H9 (cell line): ENCODE measurements around the gene ANAPC1. TPM values are rescaled to one million over a fixed set of nuclear protein-coding genes. Genes with fewer than 3 reads are reported as not detected.

ENCODE experiments used
- DNase-seq: peaks from one replicate; pipeline ENCODE4 v3.0.0-alpha.2; 2017
- H2AFZ ChIP-seq: one replicate; pipeline ENCODE4 v1.6.1; 2013; ENCODE audit warnings: mild to moderate bottlenecking, low read length, control low read depth, moderate library complexity
- H2AK5ac ChIP-seq: 2 replicates; pipeline ENCODE4 v1.6.1; 2013; ENCODE audit warnings: low read length, control low read depth, mixed read lengths; ENCODE audit not compliant: insufficient read length
- H2BK120ac ChIP-seq: one replicate; pipeline ENCODE4 v1.6.1; 2013; ENCODE audit warnings: low read depth, mild to moderate bottlenecking, low read length, control low read depth, inconsistent platforms; ENCODE audit not compliant: poor library complexity, severe bottlenecking
- H2BK12ac ChIP-seq: 2 replicates; pipeline ENCODE4 v1.6.1; 2013; ENCODE audit warnings: low read length, control low read depth, mixed read lengths, low read depth; ENCODE audit not compliant: insufficient read length
- H2BK15ac ChIP-seq: 2 replicates; pipeline ENCODE4 v1.6.1; 2013; ENCODE audit warnings: low read depth, low read length, control low read depth
- H2BK20ac ChIP-seq: one replicate; pipeline ENCODE4 v1.6.1; 2013; ENCODE audit warnings: low read depth, mild to moderate bottlenecking, low read length, control low read depth, inconsistent platforms; ENCODE audit not compliant: poor library complexity, severe bottlenecking
- H2BK5ac ChIP-seq: 2 replicates; pipeline ENCODE4 v1.6.1; 2013; ENCODE audit warnings: low read length, control low read depth, mixed read lengths; ENCODE audit not compliant: insufficient read length
- H3K14ac ChIP-seq: 2 replicates; pipeline ENCODE4 v1.6.1; 2013; ENCODE audit warnings: low read length, control low read depth; ENCODE audit not compliant: insufficient read depth
- H3K18ac ChIP-seq: 2 replicates; pipeline ENCODE4 v1.6.1; 2013; ENCODE audit warnings: low read depth, mild to moderate bottlenecking, mixed read lengths, low read length, control low read depth; ENCODE audit not compliant: insufficient read length
- H3K23ac ChIP-seq: 2 replicates; pipeline ENCODE4 v1.6.1; 2013; ENCODE audit warnings: low read length, control low read depth, mixed read lengths, low read depth; ENCODE audit not compliant: insufficient read length
- H3K23me2 ChIP-seq: 2 replicates; pipeline ENCODE4 v1.6.1; 2013; ENCODE audit warnings: low read depth, mild to moderate bottlenecking, mixed read lengths, low read length, control low read depth; ENCODE audit not compliant: insufficient read length, poor library complexity, severe bottlenecking
- H3K27ac ChIP-seq: 2 replicates; pipeline ENCODE4 v1.5.1; 2013; ENCODE audit warnings: low read length, control low read depth, mixed read lengths, low read depth; ENCODE audit not compliant: insufficient read length
- H3K27me3 ChIP-seq: 2 replicates; pipeline ENCODE4 v1.6.1; 2013; ENCODE audit warnings: low read length, control low read depth, inconsistent platforms; ENCODE audit not compliant: insufficient read depth
- H3K4ac ChIP-seq: 2 replicates; pipeline ENCODE4 v1.6.1; 2013; ENCODE audit warnings: low read depth, mild to moderate bottlenecking, control low read depth, inconsistent platforms, low read length, moderate library complexity
- H3K4me1 ChIP-seq: 2 replicates; pipeline ENCODE4 v1.6.1; 2013; ENCODE audit warnings: low read length, control low read depth, inconsistent platforms; ENCODE audit not compliant: insufficient read depth
- H3K4me2 ChIP-seq: 2 replicates; pipeline ENCODE4 v1.6.1; 2013; ENCODE audit warnings: low read length, control low read depth, mixed read lengths; ENCODE audit not compliant: insufficient read length, insufficient read depth
- H3K56ac ChIP-seq: 2 replicates; pipeline ENCODE4 v1.6.1; 2013; ENCODE audit warnings: low read depth, mild to moderate bottlenecking, mixed read lengths, low read length, control low read depth; ENCODE audit not compliant: insufficient read length
- H3K79me1 ChIP-seq: 2 replicates; pipeline ENCODE4 v1.6.1; 2013; ENCODE audit warnings: low read depth, mild to moderate bottlenecking, moderate library complexity, low read length, control low read depth, inconsistent platforms; ENCODE audit not compliant: insufficient read depth, poor library complexity, severe bottlenecking
- H3K79me2 ChIP-seq: 2 replicates; pipeline ENCODE4 v1.6.1; 2013; ENCODE audit warnings: low read length, control low read depth, inconsistent platforms; ENCODE audit not compliant: insufficient read depth
- H3K9ac ChIP-seq: 2 replicates; pipeline ENCODE4 v1.6.1; 2013; ENCODE audit warnings: low read length, control low read depth, mixed read lengths; ENCODE audit not compliant: insufficient read length; ENCODE audit errors: extremely low read depth
- H3K9me3 ChIP-seq: one replicate; pipeline ENCODE4 v1.6.1; 2013; ENCODE audit warnings: low read depth, low read length, inconsistent platforms; ENCODE audit not compliant: control insufficient read depth
- H3T11ph ChIP-seq: one replicate; pipeline ENCODE4 v1.6.1; 2013; ENCODE audit warnings: mild to moderate bottlenecking, low read length, control low read depth, inconsistent platforms
- H4K20me1 ChIP-seq: one replicate; pipeline ENCODE4 v1.6.1; 2013; ENCODE audit not compliant: control insufficient read depth, insufficient read length, insufficient read depth
- H4K5ac ChIP-seq: 2 replicates; pipeline ENCODE4 v1.6.1; 2013; ENCODE audit warnings: low read depth, mild to moderate bottlenecking, mixed read lengths, low read length, control low read depth; ENCODE audit not compliant: insufficient read length
- H4K8ac ChIP-seq: replicated peaks from 2 replicates; pipeline ENCODE4 v1.6.1; 2013; ENCODE audit warnings: low read length, control low read depth, mixed read lengths, low read depth; ENCODE audit not compliant: insufficient read length
- H4K91ac ChIP-seq: 2 replicates; pipeline ENCODE4 v1.6.1; 2013; ENCODE audit warnings: low read depth, mild to moderate bottlenecking, moderate library complexity, mixed read lengths, low read length, control low read depth; ENCODE audit not compliant: insufficient read length
- H3K27ac Mint-ChIP-seq, 3 experiments: 2 replicates in 2 of 3; 3 replicates in 1 of 3; pipeline ENCODE4 v1.8.0; 2020 to 2021; ENCODE audit warnings: mixed read lengths in 3 of 3, mild to moderate bottlenecking in 1 of 3, moderate library complexity in 1 of 3
- H3K27me3 Mint-ChIP-seq: 2 replicates; pipeline ENCODE4 v1.8.0; 2021; ENCODE audit warnings: low read depth, mild to moderate bottlenecking, moderate library complexity, mixed read lengths
- H3K36me3 Mint-ChIP-seq, 3 experiments: 2 replicates in 2 of 3; 3 replicates in 1 of 3; pipeline ENCODE4 v1.8.0; 2020 to 2021; ENCODE audit warnings: low read depth in 3 of 3, mixed read lengths in 3 of 3; ENCODE audit not compliant: insufficient read depth in 1 of 3
- H3K4me1 Mint-ChIP-seq, 2 experiments: 2 replicates each; pipeline ENCODE4 v1.8.0; 2020; ENCODE audit warnings: mixed read lengths in 2 of 2
- H3K4me3 Mint-ChIP-seq, 2 experiments: 2 replicates in 1 of 2; 3 replicates in 1 of 2; pipeline ENCODE4 v1.8.0; 2020 to 2021; ENCODE audit warnings: mild to moderate bottlenecking in 2 of 2, mixed read lengths in 2 of 2, moderate library complexity in 1 of 2
- H3K9me3 Mint-ChIP-seq, 2 experiments: 2 replicates in 1 of 2; 3 replicates in 1 of 2; pipeline ENCODE4 v1.8.0; 2020; ENCODE audit warnings: mild to moderate bottlenecking in 2 of 2, mixed read lengths in 2 of 2, moderate library complexity in 1 of 2
- CTCF ChIP-seq: fragments of 200-600 bp; sonication (generic); conservative IDR thresholded peaks from 3 replicates; pipeline ENCODE4 v1.8.0; 2021; ENCODE audit warnings: antibody characterized with exemption, mild to moderate bottlenecking
- WGBS: extraction: QIAGEN DNeasy Blood & Tissue Kit; methylation state at CpG from one replicate; pipeline ENCODE4 v1.1.7; 2013; ENCODE audit warnings: missing lambda C conversion rate, low lambda C conversion rate, mixed read lengths; ENCODE audit not compliant: insufficient read length; ENCODE audit errors: extremely low coverage; 5-methylcytosine and 5-hydroxymethylcytosine counted together
- total RNA-seq: library from RNA; stranded (reverse); gene quantifications from 2 replicates; pipeline ENCODE4 v1.2.1, GENCODE V29; 2021

The ANAPC1 gene
- total RNA-seq, 1 experiment from 2014 or later = 79.1 TPM

GRCh38 chr2:111896576-111896975 is 12.6 kb upstream of the ANAPC1 start:
- H3K9me3 ChIP-seq = no peaks in the 10 kb centered on the region
- H2AFZ ChIP-seq = no peak overlapping the region
- no peak overlapping the region for H2BK5ac ChIP-seq
- H2AK5ac ChIP-seq = no peak overlapping the region
- no peak overlapping the region for H4K5ac ChIP-seq
- no peak overlapping the region for H2BK15ac ChIP-seq
- H3K79me2 ChIP-seq = no peaks in the 10 kb centered on the region
- no peak overlapping the region for H3K18ac ChIP-seq
- H3K9ac ChIP-seq = no peak overlapping the region
- no peak overlapping the region for H2BK12ac ChIP-seq
- no peak overlapping the region for H3K56ac ChIP-seq
- H4K91ac ChIP-seq = no peak overlapping the region
- H3K4me1 ChIP-seq = no peaks in the 10 kb centered on the region
- no peaks in the 10 kb centered on the region for H4K20me1 ChIP-seq
- H3K14ac ChIP-seq = no peak overlapping the region
- Mint-ChIP-seq H3K36me3 (no peaks in the 10 kb centered on the region; a peak in 1 of 7 replicates), H3K9me3 (no peaks in the 10 kb centered on the region), H3K4me1 (peaks cover 16 to 19% of the 10 kb centered on the region in 2 experiments), H3K4me3 (0 out of 5 replicates have a peak overlapping the region, but pooled peaks of 1 of the 2 experiments have one; percentile 7), H3K27me3 (peaks cover 48% of the 10 kb centered on the region), H3K27ac (no peak overlapping the region)
- no CpG with 5 or more reads among the region's 6 CpGs for WGBS
- TF ChIP-seq CTCF = no peak
- no peak overlapping the region for H3K4ac ChIP-seq
- H4K8ac ChIP-seq = no peak overlapping the region
- no peak for DNase-seq
- no peak overlapping the region for H3K27ac ChIP-seq
- H3K23me2 ChIP-seq = peaks cover 6% of the 10 kb centered on the region
- H3K79me1 ChIP-seq = no peaks in the 10 kb centered on the region
- no peak overlapping the region for H3K4me2 ChIP-seq
- no peak overlapping the region for H2BK120ac ChIP-seq
- H2BK20ac ChIP-seq = no peak overlapping the region
- no peak overlapping the region for H3K23ac ChIP-seq
- H3T11ph ChIP-seq = no peak overlapping the region
- peaks cover 4% of the 10 kb centered on the region; the same call in 1 of the 2 replicates for H3K27me3 ChIP-seq
